ENCODE results near the gene COX7A1.

COX7A1 gene

GRCh38 chr19:36106441-36106840 lies 45.8 kb downstream of the COX7A1 start:
- H3K9me3 ChIP-seq (ENCODE audit: insufficient read depth, low read depth, low read length) = no peaks in the 10 kb centered on the region
- no peaks in the 10 kb centered on the region for H3K27me3 ChIP-seq (ENCODE audit: insufficient read depth, low read length, poor library complexity, severe bottlenecking)
- H3K79me2 ChIP-seq (ENCODE audit: insufficient read depth, low read length) = no peaks in the 10 kb centered on the region
- H3K9me2 ChIP-seq (replicated peaks; ENCODE audit: low read depth, low read length) = no peaks in the 10 kb centered on the region
- no peak overlapping the region for H2AFZ ChIP-seq (ENCODE audit: low read length)
- no peak overlapping the region for H3K9ac ChIP-seq (ENCODE audit: low read depth, low read length, poor library complexity, severe bottlenecking)
- no peak overlapping the region for H3K4me3 ChIP-seq (ENCODE audit: low read length, poor library complexity, severe bottlenecking)
- no peaks in the 10 kb centered on the region for H3F3A ChIP-seq (ENCODE audit: low read depth)
- no peaks in the 10 kb centered on the region for H4K20me1 ChIP-seq (ENCODE audit: insufficient read depth, low read length, poor library complexity, severe bottlenecking)
- no peak overlapping the region for H3K4me2 ChIP-seq (ENCODE audit: low read depth, low read length, poor library complexity, severe bottlenecking)
- peaks cover 37% of the 10 kb centered on the region; the same call in 1 of the 2 replicates for H3K36me3 ChIP-seq (ENCODE audit: insufficient read depth, low read length)
- no peak for TF ChIP-seq CTCF (conservative IDR thresholded peaks at IDR 0.05; ENCODE audit: low read length)
- no peak for TF ChIP-seq EZH2phosphoT487 (IDR thresholded peaks at IDR 0.05; ENCODE audit: borderline replicate concordance)
- H3K4me1 ChIP-seq (ENCODE audit: insufficient read depth, low read length, poor library complexity, severe bottlenecking) = no peaks in the 10 kb centered on the region

GRCh38 chr19:36103842-36104552 lies 48.2 kb downstream of the COX7A1 start:
- Histone ChIP-seq H3K36me3 (ENCODE audit: insufficient read depth, low read length) (peaks cover 61% of the 10 kb centered on the region; the same call in 1 of the 2 replicates), H3F3A (ENCODE audit: low read depth) (no peaks in the 10 kb centered on the region), H2AFZ (ENCODE audit: low read length) (no peak overlapping the region), H3K79me2 (ENCODE audit: insufficient read depth, low read length) (no peaks in the 10 kb centered on the region), H3K4me2 (ENCODE audit: low read depth, low read length, poor library complexity, severe bottlenecking) (no peak overlapping the region), H3K4me3 (ENCODE audit: low read length, poor library complexity, severe bottlenecking) (no peak overlapping the region), H4K20me1 (ENCODE audit: insufficient read depth, low read length, poor library complexity, severe bottlenecking) (no peaks in the 10 kb centered on the region), H3K4me1 (ENCODE audit: insufficient read depth, low read length, poor library complexity, severe bottlenecking) (no peaks in the 10 kb centered on the region), H3K9me2 (replicated peaks; ENCODE audit: low read depth, low read length) (no peaks in the 10 kb centered on the region), H3K9ac (ENCODE audit: low read depth, low read length, poor library complexity, severe bottlenecking) (no peak overlapping the region), H3K9me3 (ENCODE audit: insufficient read depth, low read depth, low read length) (no peaks in the 10 kb centered on the region), H3K27me3 (ENCODE audit: insufficient read depth, low read length, poor library complexity, severe bottlenecking) (no peaks in the 10 kb centered on the region)
- no peak for TF ChIP-seq EZH2phosphoT487 (IDR thresholded peaks at IDR 0.05; ENCODE audit: borderline replicate concordance)
- no peak for TF ChIP-seq CTCF (conservative IDR thresholded peaks at IDR 0.05; ENCODE audit: low read length)

- no peaks in the 10 kb centered on the region for H4K20me1 ChIP-seq (ENCODE audit: insufficient read depth, low read length, poor library complexity, severe bottlenecking)
- no peaks in the 10 kb centered on the region for H3K79me2 ChIP-seq (ENCODE audit: insufficient read depth, low read length)
- TF ChIP-seq CTCF (conservative IDR thresholded peaks at IDR 0.05; ENCODE audit: low read length) (no peak), EZH2phosphoT487 (IDR thresholded peaks at IDR 0.05; ENCODE audit: borderline replicate concordance) (no peak)
- H3K9ac ChIP-seq (ENCODE audit: low read depth, low read length, poor library complexity, severe bottlenecking) = no peak overlapping the region
- H3K9me2 ChIP-seq (replicated peaks; ENCODE audit: low read depth, low read length) = no peaks in the 10 kb centered on the region
- H3K4me3 ChIP-seq (ENCODE audit: low read length, poor library complexity, severe bottlenecking) = no peak overlapping the region
- H3F3A ChIP-seq (ENCODE audit: low read depth) = no peaks in the 10 kb centered on the region
- H3K9me3 ChIP-seq (ENCODE audit: insufficient read depth, low read depth, low read length) = no peaks in the 10 kb centered on the region
- H3K36me3 ChIP-seq (ENCODE audit: insufficient read depth, low read length) = peaks cover 64% of the 10 kb centered on the region; the same call in 1 of the 2 replicates
- no peak overlapping the region for H2AFZ ChIP-seq (ENCODE audit: low read length)
- H3K4me2 ChIP-seq (ENCODE audit: low read depth, low read length, poor library complexity, severe bottlenecking) = no peak overlapping the region
- no peaks in the 10 kb centered on the region for H3K4me1 ChIP-seq (ENCODE audit: insufficient read depth, low read length, poor library complexity, severe bottlenecking)
- H3K27me3 ChIP-seq (ENCODE audit: insufficient read depth, low read length, poor library complexity, severe bottlenecking) = no peaks in the 10 kb centered on the region
These were observed 49.1 kb downstream of the COX7A1 start for GRCh38 chr19:36103040-36103626.
